GM23338 (cell line): Measurements from ENCODE around the gene APBA1. TPM values are rescaled to one million over a fixed set of nuclear protein-coding genes. Genes with fewer than 3 reads are reported as not detected.

ENCODE experiments used
- ATAC-seq: fragments of 200-7000 bp; cut with Tn5 transposase; 3 replicates; pipeline ENCODE4 v1.9.1; 2020
- DNase-seq: peaks from one replicate; pipeline ENCODE4 v3.0.0-alpha.2; 2015; ENCODE audit warnings: low spot score
- H2AFZ ChIP-seq: fragments of 200-600 bp; sonication (generic); 2 replicates; pipeline ENCODE4 v1.8.0; 2016; ENCODE audit warnings: antibody characterized with exemption, mild to moderate bottlenecking, moderate library complexity
- H3F3A ChIP-seq: fragments of 200-600 bp; sonication (generic); replicated peaks from 2 replicates; pipeline ENCODE4 v1.8.0; 2017; ENCODE audit warnings: antibody characterized with exemption, mixed run types, low read depth
- H3K27ac ChIP-seq: fragments of 200-600 bp; sonication (generic); 2 replicates; pipeline ENCODE4 v1.6.1; 2016; ENCODE audit warnings: low read depth
- H3K27me3 ChIP-seq: fragments of 200-600 bp; sonication (generic); 2 replicates; pipeline ENCODE4 v1.8.0; 2016; ENCODE audit warnings: mild to moderate bottlenecking, mixed run types, moderate library complexity; ENCODE audit not compliant: insufficient read depth
- H3K36me3 ChIP-seq: fragments of 200-600 bp; sonication (generic); 2 replicates; pipeline ENCODE4 v1.8.0; 2016; ENCODE audit warnings: mild to moderate bottlenecking; ENCODE audit not compliant: insufficient read depth
- H3K4me1 ChIP-seq: fragments of 200-600 bp; sonication (generic); 2 replicates; pipeline ENCODE4 v1.8.0; 2016; ENCODE audit warnings: mild to moderate bottlenecking, moderate library complexity; ENCODE audit not compliant: insufficient read depth
- H3K4me2 ChIP-seq: fragments of 200-600 bp; sonication (generic); 2 replicates; pipeline ENCODE4 v1.7.1; 2017; ENCODE audit warnings: mixed run types
- H3K4me3 ChIP-seq: fragments of 200-600 bp; sonication (generic); 2 replicates; pipeline ENCODE4 v1.6.1; 2016; ENCODE audit warnings: mixed run types
- H3K79me2 ChIP-seq: fragments of 200-600 bp; sonication (generic); replicated peaks from 2 replicates; pipeline ENCODE4 v1.8.0; 2017; ENCODE audit warnings: mild to moderate bottlenecking; ENCODE audit not compliant: insufficient read depth
- H3K9me2 ChIP-seq: fragments of 200-600 bp; sonication (generic); 2 replicates; pipeline ENCODE4 v1.8.0; 2017; ENCODE audit not compliant: insufficient read depth
- H4K20me1 ChIP-seq: fragments of 200-600 bp; sonication (generic); replicated peaks from 2 replicates; pipeline ENCODE4 v1.8.0; 2017; ENCODE audit warnings: mild to moderate bottlenecking; ENCODE audit not compliant: insufficient read depth
- H3K27ac Mint-ChIP-seq: 2 replicates; pipeline ENCODE4 v1.8.0; 2020; ENCODE audit warnings: inconsistent platforms, mild to moderate bottlenecking, moderate library complexity, mixed read lengths
- H3K27me3 Mint-ChIP-seq: 3 replicates; pipeline ENCODE4 v1.8.0; 2022; ENCODE audit warnings: low read depth, mild to moderate bottlenecking, moderate library complexity, mixed read lengths, inconsistent platforms; ENCODE audit not compliant: insufficient read depth, poor library complexity
- H3K36me3 Mint-ChIP-seq: 3 replicates; pipeline ENCODE4 v1.8.0; 2021; ENCODE audit warnings: low read depth, mild to moderate bottlenecking, inconsistent platforms, moderate library complexity, mixed read lengths
- H3K4me1 Mint-ChIP-seq: 3 replicates; pipeline ENCODE4 v1.8.0; 2020; ENCODE audit warnings: mild to moderate bottlenecking, inconsistent platforms, mixed read lengths
- H3K4me3 Mint-ChIP-seq: 3 replicates; pipeline ENCODE4 v1.8.0; 2021; ENCODE audit warnings: moderate library complexity, mild to moderate bottlenecking, inconsistent platforms, mixed read lengths
- H3K9me3 Mint-ChIP-seq: 3 replicates; pipeline ENCODE4 v1.8.0; 2020; ENCODE audit warnings: moderate library complexity, mild to moderate bottlenecking, inconsistent platforms, mixed read lengths
- CTCF ChIP-seq, 2 experiments: fragments of 200-600 bp in 1 of 2; sonication (generic) in 1 of 2; conservative IDR thresholded peaks; 2 replicates each; pipeline versions ENCODE4 v1.5.1 to v1.6.1; 2016 to 2017; ENCODE audit warnings: antibody characterized with exemption in 2 of 2, low read depth in 2 of 2, mild to moderate bottlenecking in 2 of 2, moderate library complexity in 1 of 2
- EZH2phosphoT487 ChIP-seq: fragments of 200-600 bp; sonication (generic); IDR thresholded peaks from one replicate; pipeline ENCODE4 v1.8.1; 2018; ENCODE audit warnings: antibody characterized with exemption; ENCODE audit not compliant: unreplicated experiment
- JUNB ChIP-seq: IDR thresholded peaks from one replicate; pipeline ENCODE4 v1.6.1; 2016; ENCODE audit warnings: antibody characterized with exemption; ENCODE audit not compliant: unreplicated experiment
- NANOG ChIP-seq: IDR thresholded peaks from 2 replicates; pipeline ENCODE4 v1.6.1; 2016; ENCODE audit warnings: antibody characterized with exemption, borderline replicate concordance
- REST ChIP-seq: IDR thresholded peaks from one replicate; pipeline ENCODE4 v1.6.1; 2018; ENCODE audit warnings: antibody characterized with exemption; ENCODE audit not compliant: unreplicated experiment
- STAT1 ChIP-seq: IDR thresholded peaks from one replicate; pipeline ENCODE4 v1.6.1; 2016; ENCODE audit warnings: antibody characterized with exemption; ENCODE audit not compliant: unreplicated experiment
- ZNF462 ChIP-seq: fragments of 250-450 bp; sonication (Bioruptor Pico); IDR thresholded peaks from 2 replicates; pipeline ENCODE4 v1.5.0; 2020; ENCODE audit warnings: mild to moderate bottlenecking, moderate library complexity
- polyA plus RNA-seq: library from polyadenylated mRNA; unstranded; fragments of >200 nt; fragmentation: Nextera tagmentation; extraction: Ambion mirVana; gene quantifications from 2 replicates; pipeline ENCODE4 v1.2.1, GENCODE V29; 2016
- total RNA-seq: library from RNA; depleted of rRNA; stranded (reverse); fragments of >200 nt; shearing (Covaris generic); gene quantifications from 2 replicates; pipeline ENCODE4 v1.2.3, GENCODE V29; 2014

APBA1 gene
- total and polyA plus RNA-seq, 2 experiments from 2014 or later: 0.26 to 1.0 TPM

GRCh38 chr9:69602773-69603172 is 69.4 kb downstream of the APBA1 start (continued):
- TF ChIP-seq REST: no peak
- TF ChIP-seq STAT1: no peak
- TF ChIP-seq CTCF (conservative IDR thresholded peaks at IDR 0.05; ENCODE audit: low read depth in 2 of 2): no peak

- Histone ChIP-seq H3K27me3 (no peaks in the 10 kb centered on the region), H3K9me2 (no peaks in the 10 kb centered on the region; the same call in 1 of the 2 replicates), H3K4me3 (no peak overlapping the region), H3K4me1 (no peaks in the 10 kb centered on the region), H4K20me1 (no peaks in the 10 kb centered on the region), H3K36me3 (no peaks in the 10 kb centered on the region), H2AFZ (no peak overlapping the region), H3K4me2 (no peak overlapping the region), H3K27ac (no peak overlapping the region), H3K79me2 (no peaks in the 10 kb centered on the region), H3F3A (no peaks in the 10 kb centered on the region)
- H3K27me3 Mint-ChIP-seq: peaks cover 3% of the 10 kb centered on the region
- ATAC-seq: no peak
- no peaks in the 10 kb centered on the region for H3K9me3 Mint-ChIP-seq
- no peaks in the 10 kb centered on the region for H3K4me1 Mint-ChIP-seq
- H3K4me3 Mint-ChIP-seq: no peak overlapping the region
- H3K36me3 Mint-ChIP-seq: no peaks in the 10 kb centered on the region
- H3K27ac Mint-ChIP-seq: no peak overlapping the region
- DNase-seq: no peak
- TF ChIP-seq NANOG (no peak), ZNF462 (CRISPR knock-in tag) (no peak), JUNB (no peak), CTCF (conservative IDR thresholded peaks at IDR 0.05; ENCODE audit: low read depth in 2 of 2) (no peak), EZH2phosphoT487 (no peak), STAT1 (no peak)
These were observed 70.5 kb downstream of the APBA1 start for GRCh38 chr9:69601698-69602097.
